ENCODE results near the gene USP3.
A peak's percentile ranks its signal among the peaks of the same experiment; 100 is the strongest.

DNA sequence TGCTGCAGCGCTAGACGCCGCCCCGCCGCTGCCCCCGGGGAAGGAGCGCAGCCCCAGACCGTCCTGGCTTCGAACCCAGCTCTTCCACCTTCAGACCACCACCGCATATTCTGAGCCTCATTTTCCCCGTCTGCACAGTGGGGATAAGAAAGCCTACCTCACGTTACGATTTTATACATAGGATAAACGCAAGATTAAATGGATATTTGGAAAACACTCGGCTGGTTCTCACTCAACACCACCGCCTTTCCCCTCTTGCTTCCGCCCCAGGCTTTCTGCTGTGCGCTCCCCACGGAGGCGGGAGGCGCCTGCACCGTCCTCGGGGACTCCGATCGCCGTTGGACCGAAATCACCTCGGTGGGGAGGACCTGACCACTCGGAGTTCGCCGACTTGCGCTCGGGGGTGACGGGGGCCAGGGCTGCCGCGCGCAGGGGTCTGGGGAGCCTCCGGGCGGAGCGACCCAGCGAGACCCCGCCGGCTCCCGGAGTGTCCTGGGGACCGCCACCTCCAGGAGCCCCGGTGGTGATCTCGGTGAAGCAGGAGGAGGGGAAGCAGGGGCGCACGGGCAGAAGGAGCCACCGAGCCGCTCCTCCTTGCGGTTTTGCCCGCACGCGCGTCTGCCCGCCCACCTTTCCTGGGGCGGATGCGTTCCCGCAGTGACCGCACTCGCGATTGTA, 96.8 kb downstream of the USP3 start:
- TF ChIP-seq, protein P1, sequence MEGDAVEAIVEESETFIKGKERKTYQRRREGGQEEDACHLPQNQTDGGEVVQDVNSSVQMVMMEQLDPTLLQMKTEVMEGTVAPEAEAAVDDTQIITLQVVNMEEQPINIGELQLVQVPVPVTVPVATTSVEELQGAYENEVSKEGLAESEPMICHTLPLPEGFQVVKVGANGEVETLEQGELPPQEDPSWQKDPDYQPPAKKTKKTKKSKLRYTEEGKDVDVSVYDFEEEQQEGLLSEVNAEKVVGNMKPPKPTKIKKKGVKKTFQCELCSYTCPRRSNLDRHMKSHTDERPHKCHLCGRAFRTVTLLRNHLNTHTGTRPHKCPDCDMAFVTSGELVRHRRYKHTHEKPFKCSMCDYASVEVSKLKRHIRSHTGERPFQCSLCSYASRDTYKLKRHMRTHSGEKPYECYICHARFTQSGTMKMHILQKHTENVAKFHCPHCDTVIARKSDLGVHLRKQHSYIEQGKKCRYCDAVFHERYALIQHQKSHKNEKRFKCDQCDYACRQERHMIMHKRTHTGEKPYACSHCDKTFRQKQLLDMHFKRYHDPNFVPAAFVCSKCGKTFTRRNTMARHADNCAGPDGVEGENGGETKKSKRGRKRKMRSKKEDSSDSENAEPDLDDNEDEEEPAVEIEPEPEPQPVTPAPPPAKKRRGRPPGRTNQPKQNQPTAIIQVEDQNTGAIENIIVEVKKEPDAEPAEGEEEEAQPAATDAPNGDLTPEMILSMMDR (IDR thresholded peaks at IDR 0.05), result peak in 1 of 4 experiments; percentile 8
- TF ChIP-seq POLR2A (IDR thresholded peaks at IDR 0.05), result no peak
- TF ChIP-seq EP300 (IDR thresholded peaks at IDR 0.05), result no peak

All from gastroesophageal sphincter (tissue), 3 donors.